Activated naive CD8-positive, alpha-beta T cell treated with anti-CD3 and anti-CD28 coated beads, Interleukin-2, amount 50 U/mL, for 24 hours (primary cell): Measurements from ENCODE around the gene RHEX.
"Not testable (repeated sequence)": the region's sequence is repeated elsewhere in the genome, so short reads cannot be mapped to it uniquely, and the experiment has no call there.

ENCODE experiments used
- ATAC-seq: fragments of 150-1000 bp; cut with Tn5 transposase; one replicate; pipeline ENCODE4 v1.10.0; 2021
- DNase-seq: peaks from one replicate; pipeline ENCODE4 v3.0.0; 2021
- H3K27ac Mint-ChIP-seq: one replicate; pipeline ENCODE4 v1.8.0; 2021; ENCODE audit warnings: mild to moderate bottlenecking, mixed read lengths
- H3K27me3 Mint-ChIP-seq: one replicate; pipeline ENCODE4 v1.8.0; 2021; ENCODE audit warnings: mixed read lengths
- H3K36me3 Mint-ChIP-seq: one replicate; pipeline ENCODE4 v1.8.0; 2021; ENCODE audit warnings: low read depth, mixed read lengths
- H3K4me1 Mint-ChIP-seq: one replicate; pipeline ENCODE4 v1.8.0; 2021; ENCODE audit warnings: mixed read lengths
- H3K4me3 Mint-ChIP-seq: one replicate; pipeline ENCODE4 v1.8.0; 2021; ENCODE audit warnings: mild to moderate bottlenecking, moderate library complexity, mixed read lengths
- H3K9me3 Mint-ChIP-seq: one replicate; pipeline ENCODE4 v1.8.0; 2021; ENCODE audit warnings: mixed read lengths

RHEX gene

GRCh38 chr1:206060844-206061243 lies 7.9 kb downstream of the RHEX start:
- Mint-ChIP-seq H3K27me3 (peaks cover 4% of the 10 kb centered on the region), H3K4me1 (peaks cover 1% of the 10 kb centered on the region), H3K9me3 (no peaks in the 10 kb centered on the region), H3K27ac (no peak overlapping the region), H3K4me3 (no peak overlapping the region), H3K36me3 (peaks cover 4% of the 10 kb centered on the region)
- ATAC-seq (no peak), DNase-seq (no peak)

- no peak overlapping the region for H3K27ac Mint-ChIP-seq
- no peak overlapping the region for H3K4me3 Mint-ChIP-seq
- peaks cover 7% of the 10 kb centered on the region for H3K27me3 Mint-ChIP-seq
- ATAC-seq: no peak
- no peak for DNase-seq
- no peaks in the 10 kb centered on the region for H3K9me3 Mint-ChIP-seq
- peaks cover 2% of the 10 kb centered on the region for H3K36me3 Mint-ChIP-seq
- peaks cover 10% of the 10 kb centered on the region for H3K4me1 Mint-ChIP-seq
These were observed 9.5 kb downstream of the RHEX start for GRCh38 chr1:206062464-206062863.

GRCh38 chr1:206064001-206064400 lies 11.0 kb downstream of the RHEX start:
- not testable (repeated sequence) for DNase-seq, H3K36me3 Mint-ChIP-seq, H3K4me3 Mint-ChIP-seq, ATAC-seq, H3K27ac Mint-ChIP-seq, H3K9me3 Mint-ChIP-seq
- H3K4me1 Mint-ChIP-seq: peaks cover 18% of the 10 kb centered on the region
- H3K27me3 Mint-ChIP-seq: peaks cover 11% of the 10 kb centered on the region

- not testable (repeated sequence) for DNase-seq, ATAC-seq, H3K4me3 Mint-ChIP-seq, H3K9me3 Mint-ChIP-seq, H3K27ac Mint-ChIP-seq, H3K36me3 Mint-ChIP-seq
- Mint-ChIP-seq H3K27me3 (peaks cover 11% of the 10 kb centered on the region), H3K4me1 (peaks cover 18% of the 10 kb centered on the region)
These were observed 11.5 kb downstream of the RHEX start for GRCh38 chr1:206064501-206064900.

GRCh38 chr1:206065547-206066145 lies 12.7 kb downstream of the RHEX start:
- Mint-ChIP-seq H3K27me3 (peaks cover 8% of the 10 kb centered on the region), H3K4me1 (peaks cover 18% of the 10 kb centered on the region)

GRCh38 chr1:206066479-206067171 lies 13.7 kb downstream of the RHEX start:
- Mint-ChIP-seq H3K4me3 (no peak overlapping the region), H3K27me3 (peaks cover 9% of the 10 kb centered on the region), H3K4me1 (peaks cover 18% of the 10 kb centered on the region), H3K36me3 (peaks cover 2% of the 10 kb centered on the region), H3K27ac (no peak overlapping the region), H3K9me3 (no peaks in the 10 kb centered on the region)
- DNase-seq: no peak
- peak; percentile 81 for ATAC-seq

More at GRCh38 chr1:206065547-206066145, 12.7 kb downstream of the RHEX start:
- H3K9me3 Mint-ChIP-seq: no peaks in the 10 kb centered on the region
- DNase-seq (no peak), ATAC-seq (no peak)
- peaks cover 2% of the 10 kb centered on the region for H3K36me3 Mint-ChIP-seq
- H3K4me3 Mint-ChIP-seq: no peak overlapping the region
- H3K27ac Mint-ChIP-seq: no peak overlapping the region

- ATAC-seq (no peak), DNase-seq (no peak)
- Mint-ChIP-seq H3K9me3 (no peaks in the 10 kb centered on the region), H3K4me1 (peaks cover 18% of the 10 kb centered on the region), H3K36me3 (peaks cover 2% of the 10 kb centered on the region), H3K27ac (peak overlapping the region; percentile 3), H3K27me3 (peaks cover 9% of the 10 kb centered on the region), H3K4me3 (no peak overlapping the region)
These were observed 14.7 kb downstream of the RHEX start for GRCh38 chr1:206067486-206068227.

- Mint-ChIP-seq H3K4me1 (peaks cover 18% of the 10 kb centered on the region), H3K27ac (no peak overlapping the region), H3K36me3 (no peaks in the 10 kb centered on the region), H3K9me3 (no peaks in the 10 kb centered on the region), H3K27me3 (peaks cover 9% of the 10 kb centered on the region), H3K4me3 (no peak overlapping the region)
- DNase-seq: no peak
- ATAC-seq: no peak
These were observed 15.3 kb downstream of the RHEX start for GRCh38 chr1:206068314-206068713.

- peaks cover 17% of the 10 kb centered on the region for H3K4me1 Mint-ChIP-seq
These were observed 17.8 kb downstream of the RHEX start for GRCh38 chr1:206070627-206071304.

GRCh38 chr1:206074839-206075238 lies 21.9 kb downstream of the RHEX start:
- H3K4me3 Mint-ChIP-seq: no peak overlapping the region
- no peak for DNase-seq
- peaks cover 2% of the 10 kb centered on the region for H3K27me3 Mint-ChIP-seq
- no peak for ATAC-seq
- no peaks in the 10 kb centered on the region for H3K36me3 Mint-ChIP-seq
- H3K9me3 Mint-ChIP-seq: no peaks in the 10 kb centered on the region
- H3K4me1 Mint-ChIP-seq: peaks cover 4% of the 10 kb centered on the region
- no peak overlapping the region for H3K27ac Mint-ChIP-seq

More at GRCh38 chr1:206070627-206071304, 17.8 kb downstream of the RHEX start:
- DNase-seq (no peak), ATAC-seq (no peak)
- H3K27me3 Mint-ChIP-seq: peaks cover 9% of the 10 kb centered on the region
- H3K27ac Mint-ChIP-seq: no peak overlapping the region
- no peak overlapping the region for H3K4me3 Mint-ChIP-seq
- H3K9me3 Mint-ChIP-seq: no peaks in the 10 kb centered on the region
- H3K36me3 Mint-ChIP-seq: no peaks in the 10 kb centered on the region

GRCh38 chr1:206075786-206076755 lies 23.1 kb downstream of the RHEX start:
- no peak overlapping the region for H3K4me3 Mint-ChIP-seq
- ATAC-seq (no peak), DNase-seq (no peak)
- H3K27ac Mint-ChIP-seq: no peak overlapping the region
- H3K4me1 Mint-ChIP-seq: peaks cover 16% of the 10 kb centered on the region
- no peaks in the 10 kb centered on the region for H3K36me3 Mint-ChIP-seq
- H3K9me3 Mint-ChIP-seq: no peaks in the 10 kb centered on the region
- peaks cover 2% of the 10 kb centered on the region for H3K27me3 Mint-ChIP-seq

- Mint-ChIP-seq H3K4me3 (no peak overlapping the region), H3K27ac (no peak overlapping the region), H3K27me3 (no peaks in the 10 kb centered on the region), H3K9me3 (no peaks in the 10 kb centered on the region), H3K36me3 (no peaks in the 10 kb centered on the region), H3K4me1 (peaks cover 22% of the 10 kb centered on the region)
- DNase-seq (no peak), ATAC-seq (no peak)
These were observed 26.2 kb downstream of the RHEX start for GRCh38 chr1:206079135-206079534.

- DNase-seq (no peak), ATAC-seq (peak; percentile 49)
- Mint-ChIP-seq H3K4me1 (peaks cover 22% of the 10 kb centered on the region), H3K36me3 (no peaks in the 10 kb centered on the region), H3K27me3 (no peaks in the 10 kb centered on the region), H3K9me3 (no peaks in the 10 kb centered on the region), H3K27ac (no peak overlapping the region), H3K4me3 (no peak overlapping the region)
These were observed 27.2 kb downstream of the RHEX start for GRCh38 chr1:206080026-206080820.
